ENCODE data around the gene NFU1.
A peak's percentile ranks its signal among the peaks of the same experiment; 100 is the strongest.

NFU1 gene

DNA sequence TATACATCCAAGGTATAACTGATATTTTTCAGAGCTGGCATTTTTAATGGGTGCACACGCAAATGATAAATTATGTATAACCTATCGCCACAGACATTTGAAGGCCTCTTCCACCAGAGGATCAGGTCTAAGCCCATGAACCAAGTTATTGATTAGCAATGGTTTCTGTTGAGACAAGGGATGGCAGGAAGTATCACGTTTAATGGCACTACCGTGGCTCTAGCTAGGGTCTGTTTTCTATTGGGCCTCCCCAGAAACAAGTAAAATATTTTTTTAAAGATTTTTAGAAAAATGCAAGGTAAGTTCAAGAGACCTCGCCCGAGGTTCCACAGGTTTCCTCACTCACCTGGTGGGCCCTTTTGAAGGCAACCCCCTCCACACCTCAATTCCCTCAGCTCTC, 50.9 kb downstream of the NFU1 start:
- peaks cover 14% of the 10 kb centered on the region for H3K36me3 Mint-ChIP-seq (ENCODE audit: low read depth)
- TF ChIP-seq, protein P1, sequence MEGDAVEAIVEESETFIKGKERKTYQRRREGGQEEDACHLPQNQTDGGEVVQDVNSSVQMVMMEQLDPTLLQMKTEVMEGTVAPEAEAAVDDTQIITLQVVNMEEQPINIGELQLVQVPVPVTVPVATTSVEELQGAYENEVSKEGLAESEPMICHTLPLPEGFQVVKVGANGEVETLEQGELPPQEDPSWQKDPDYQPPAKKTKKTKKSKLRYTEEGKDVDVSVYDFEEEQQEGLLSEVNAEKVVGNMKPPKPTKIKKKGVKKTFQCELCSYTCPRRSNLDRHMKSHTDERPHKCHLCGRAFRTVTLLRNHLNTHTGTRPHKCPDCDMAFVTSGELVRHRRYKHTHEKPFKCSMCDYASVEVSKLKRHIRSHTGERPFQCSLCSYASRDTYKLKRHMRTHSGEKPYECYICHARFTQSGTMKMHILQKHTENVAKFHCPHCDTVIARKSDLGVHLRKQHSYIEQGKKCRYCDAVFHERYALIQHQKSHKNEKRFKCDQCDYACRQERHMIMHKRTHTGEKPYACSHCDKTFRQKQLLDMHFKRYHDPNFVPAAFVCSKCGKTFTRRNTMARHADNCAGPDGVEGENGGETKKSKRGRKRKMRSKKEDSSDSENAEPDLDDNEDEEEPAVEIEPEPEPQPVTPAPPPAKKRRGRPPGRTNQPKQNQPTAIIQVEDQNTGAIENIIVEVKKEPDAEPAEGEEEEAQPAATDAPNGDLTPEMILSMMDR (IDR thresholded peaks at IDR 0.05; ENCODE audit: unreplicated experiment in 3 of 3) = no peak
- H3K4me1 Mint-ChIP-seq = peaks cover 33% of the 10 kb centered on the region
- H3K9me3 Mint-ChIP-seq = no peaks in the 10 kb centered on the region
- peak overlapping the region; percentile 83 to 96 (median 93) for H3K4me3 Mint-ChIP-seq
- peak overlapping the region; percentile 84 to 98 (median 94) for H3K27ac Mint-ChIP-seq
- H3K27me3 Mint-ChIP-seq (ENCODE audit: low read depth) = no peaks in the 10 kb centered on the region

DNA sequence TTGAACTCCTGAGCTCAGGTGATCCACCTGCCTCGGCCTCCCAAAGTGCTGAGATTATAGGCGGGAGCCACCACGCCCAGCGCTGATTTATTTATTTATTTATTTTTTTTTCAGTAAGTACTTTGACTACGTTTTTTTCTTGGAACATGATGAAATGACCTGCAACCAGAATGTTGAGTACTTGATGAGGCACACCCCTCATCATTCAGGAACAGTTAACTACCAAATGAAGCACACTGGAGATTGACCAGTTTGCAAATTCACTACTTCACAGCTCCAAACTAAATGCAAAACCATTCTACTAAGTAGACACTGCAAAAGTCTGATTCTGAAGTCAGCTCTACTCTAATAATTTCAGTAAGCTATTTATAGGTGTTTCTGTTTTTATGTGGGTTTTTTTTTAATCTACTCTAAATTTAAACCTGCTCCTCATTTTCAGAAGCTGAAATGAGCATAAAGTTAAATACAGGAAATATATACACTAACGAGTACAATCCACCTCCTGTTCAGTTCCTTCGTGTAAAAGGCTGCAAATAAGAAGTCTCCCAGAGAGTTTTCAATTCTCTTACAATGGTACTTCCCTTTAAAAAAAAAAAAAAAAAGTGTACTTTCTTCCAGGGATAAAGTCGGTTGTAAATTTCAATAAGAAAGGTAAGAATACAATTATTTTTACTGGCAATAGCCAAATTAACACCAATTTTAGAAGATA, 51.6 kb downstream of the NFU1 start:
- Mint-ChIP-seq H3K27me3 (ENCODE audit: low read depth) (no peaks in the 10 kb centered on the region), H3K36me3 (ENCODE audit: low read depth) (peaks cover 18% of the 10 kb centered on the region), H3K27ac (peak overlapping the region; percentile 84 to 98 (median 94)), H3K9me3 (no peaks in the 10 kb centered on the region), H3K4me3 (peak overlapping the region; percentile 83 to 96 (median 93)), H3K4me1 (peaks cover 33% of the 10 kb centered on the region)
- TF ChIP-seq, protein P1 (IDR thresholded peaks at IDR 0.05; ENCODE audit: unreplicated experiment in 3 of 3) = no peak

DNA sequence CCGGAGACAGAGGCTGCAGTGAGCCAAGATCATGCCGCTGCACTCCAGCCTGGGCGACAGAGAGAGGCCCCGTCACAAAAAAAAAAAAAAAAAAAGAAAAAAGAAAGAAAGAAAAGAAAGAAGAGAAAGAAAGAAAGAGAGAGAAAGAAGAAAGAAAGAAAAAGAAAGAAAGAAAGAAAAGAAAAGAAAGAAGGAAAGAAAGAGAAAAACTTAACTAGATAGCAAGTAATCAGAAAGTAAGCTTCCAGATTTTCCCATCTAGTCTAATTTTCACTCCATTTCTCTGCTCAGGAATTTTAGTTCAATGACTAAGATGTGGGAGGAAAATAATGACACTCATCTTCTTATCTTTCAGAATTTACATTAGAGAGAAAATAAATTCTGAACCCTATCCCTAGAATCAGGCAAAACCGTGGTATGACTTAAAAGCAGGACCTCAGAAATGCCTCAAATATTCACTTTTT, 52.6 kb downstream of the NFU1 start:
- Mint-ChIP-seq H3K4me3 (peak overlapping the region in 2 of 3 experiments; percentile 15 to 38), H3K27ac (no peak overlapping the region), H3K36me3 (ENCODE audit: low read depth) (peaks cover 22% of the 10 kb centered on the region), H3K9me3 (no peaks in the 10 kb centered on the region), H3K4me1 (peaks cover 33% of the 10 kb centered on the region), H3K27me3 (ENCODE audit: low read depth) (no peaks in the 10 kb centered on the region)
- TF ChIP-seq, protein P1 (IDR thresholded peaks at IDR 0.05; ENCODE audit: unreplicated experiment in 3 of 3) = no peak

DNA sequence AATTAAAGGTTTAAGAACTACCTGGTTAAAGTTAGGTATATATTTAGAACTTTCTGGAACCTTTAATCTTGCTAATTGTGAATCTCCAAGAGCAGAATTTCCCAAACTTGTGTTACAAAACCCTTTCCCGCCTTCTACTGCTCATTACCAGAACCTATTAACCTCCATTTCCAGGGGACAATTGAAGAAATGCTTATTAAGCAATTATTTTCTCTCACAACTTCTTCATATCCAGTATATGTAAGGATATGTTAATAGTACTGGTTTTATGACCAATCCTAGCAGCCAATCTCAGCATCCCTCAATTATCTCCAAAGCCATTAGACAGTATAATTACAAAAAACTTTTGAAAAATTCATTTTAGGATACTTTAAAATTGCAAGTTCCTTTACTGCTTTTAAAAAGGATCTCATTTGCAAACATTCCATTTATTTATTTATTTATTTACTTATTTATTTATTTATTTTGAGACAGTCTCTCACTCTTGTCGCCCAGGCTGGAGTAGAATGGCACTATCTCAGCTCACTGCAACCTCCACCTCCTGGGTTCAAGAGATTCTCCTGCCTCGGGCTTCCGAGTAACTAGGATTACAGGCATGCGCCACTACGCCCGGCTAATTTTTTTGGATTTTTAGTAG, 53.9 kb downstream of the NFU1 start:
- no peaks in the 10 kb centered on the region for H3K27me3 Mint-ChIP-seq (ENCODE audit: low read depth)
- H3K36me3 Mint-ChIP-seq (ENCODE audit: low read depth) = peaks cover 24% of the 10 kb centered on the region
- H3K27ac Mint-ChIP-seq = peak overlapping the region; percentile 10 to 54 (median 33)
- H3K4me3 Mint-ChIP-seq = peak overlapping the region in 1 of 3 experiments; percentile 15
- H3K9me3 Mint-ChIP-seq = no peaks in the 10 kb centered on the region
- peaks cover 31% of the 10 kb centered on the region for H3K4me1 Mint-ChIP-seq
- TF ChIP-seq, protein P1 (IDR thresholded peaks at IDR 0.05; ENCODE audit: unreplicated experiment in 3 of 3) = no peak

DNA sequence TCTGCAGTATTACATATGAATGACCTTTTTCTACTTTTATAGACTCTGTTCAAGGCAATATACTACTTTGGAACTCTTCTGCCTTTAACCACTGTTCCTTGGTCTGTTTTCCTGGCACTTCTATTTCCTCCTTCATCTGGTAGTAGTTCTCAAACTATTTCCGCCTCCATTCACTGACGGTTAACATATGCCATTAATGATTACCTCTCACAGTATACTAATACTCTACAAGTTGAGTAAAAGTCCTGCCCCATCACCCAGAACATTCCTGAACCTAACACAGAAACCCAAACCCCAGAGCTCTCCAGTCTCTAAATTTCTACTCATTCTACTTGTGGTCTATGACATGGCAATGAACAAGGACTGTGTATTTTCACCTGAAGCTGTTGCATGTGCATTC, 54.7 kb downstream of the NFU1 start:
- peak overlapping the region; percentile 33 to 90 (median 61) for H3K27ac Mint-ChIP-seq
- TF ChIP-seq, protein P1 (IDR thresholded peaks at IDR 0.05; ENCODE audit: unreplicated experiment in 3 of 3) = no peak
- H3K4me1 Mint-ChIP-seq = peaks cover 23% of the 10 kb centered on the region
- peak overlapping the region in 1 of 3 experiments; percentile 7 for H3K4me3 Mint-ChIP-seq
- no peaks in the 10 kb centered on the region for H3K27me3 Mint-ChIP-seq (ENCODE audit: low read depth)
- H3K36me3 Mint-ChIP-seq (ENCODE audit: low read depth) = peaks cover 27% of the 10 kb centered on the region
- H3K9me3 Mint-ChIP-seq = no peaks in the 10 kb centered on the region
